Measurements from ENCODE around the gene GINS2.

Gene GINS2

DNA sequence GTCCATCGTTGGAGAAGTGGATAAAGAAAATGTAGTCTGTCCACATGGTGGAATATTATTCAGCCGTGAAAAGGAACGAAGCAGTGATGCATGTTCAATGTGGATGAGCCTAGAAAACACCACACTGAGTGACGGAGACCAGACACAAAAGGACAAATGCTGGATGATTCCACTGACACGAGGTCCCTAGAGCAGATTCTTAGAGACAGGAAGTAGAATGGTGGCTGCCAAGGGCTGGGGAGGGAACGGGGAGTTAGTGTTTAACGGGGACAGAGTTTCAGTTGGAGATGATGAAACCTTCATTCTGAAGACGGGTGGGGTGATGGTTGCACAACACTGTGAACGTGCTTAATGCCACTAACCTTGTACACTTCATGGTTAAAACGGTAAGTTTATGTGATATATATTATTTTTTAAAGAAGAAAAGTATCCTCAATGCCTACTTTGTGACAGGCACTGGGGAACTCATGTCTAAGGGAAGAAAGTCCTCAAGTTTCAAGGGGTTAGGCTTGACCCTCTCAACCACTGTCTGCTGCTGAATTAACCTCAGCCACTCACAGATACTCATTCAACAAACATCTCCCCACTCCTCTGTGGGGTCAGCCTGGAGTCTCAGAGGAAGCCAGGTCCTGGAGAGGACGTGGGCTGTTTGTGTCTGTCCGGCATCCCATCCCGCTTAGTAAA is 44.5 kb upstream of the GINS2 start:
- peaks cover 3% of the 10 kb centered on the region for H3K4me1 ChIP-seq (ENCODE audit: insufficient read depth, low read length, poor library complexity, severe bottlenecking)
- no peak overlapping the region for H3K4me3 ChIP-seq (ENCODE audit: low read length, poor library complexity, severe bottlenecking)
- no peaks in the 10 kb centered on the region for H3K79me2 ChIP-seq (ENCODE audit: insufficient read depth, low read length)
- H4K20me1 ChIP-seq (ENCODE audit: insufficient read depth, low read length, poor library complexity, severe bottlenecking) = no peaks in the 10 kb centered on the region
- H3K9ac ChIP-seq (ENCODE audit: low read depth, low read length, poor library complexity, severe bottlenecking) = no peak overlapping the region
- no peaks in the 10 kb centered on the region for H3K9me3 ChIP-seq (ENCODE audit: insufficient read depth, low read depth, low read length)
- H3F3A ChIP-seq (ENCODE audit: low read depth) = no peaks in the 10 kb centered on the region
- H3K4me2 ChIP-seq (ENCODE audit: low read depth, low read length, poor library complexity, severe bottlenecking) = no peak overlapping the region
- no peak for TF ChIP-seq EZH2phosphoT487 (IDR thresholded peaks at IDR 0.05; ENCODE audit: borderline replicate concordance)
- TF ChIP-seq, protein P1, sequence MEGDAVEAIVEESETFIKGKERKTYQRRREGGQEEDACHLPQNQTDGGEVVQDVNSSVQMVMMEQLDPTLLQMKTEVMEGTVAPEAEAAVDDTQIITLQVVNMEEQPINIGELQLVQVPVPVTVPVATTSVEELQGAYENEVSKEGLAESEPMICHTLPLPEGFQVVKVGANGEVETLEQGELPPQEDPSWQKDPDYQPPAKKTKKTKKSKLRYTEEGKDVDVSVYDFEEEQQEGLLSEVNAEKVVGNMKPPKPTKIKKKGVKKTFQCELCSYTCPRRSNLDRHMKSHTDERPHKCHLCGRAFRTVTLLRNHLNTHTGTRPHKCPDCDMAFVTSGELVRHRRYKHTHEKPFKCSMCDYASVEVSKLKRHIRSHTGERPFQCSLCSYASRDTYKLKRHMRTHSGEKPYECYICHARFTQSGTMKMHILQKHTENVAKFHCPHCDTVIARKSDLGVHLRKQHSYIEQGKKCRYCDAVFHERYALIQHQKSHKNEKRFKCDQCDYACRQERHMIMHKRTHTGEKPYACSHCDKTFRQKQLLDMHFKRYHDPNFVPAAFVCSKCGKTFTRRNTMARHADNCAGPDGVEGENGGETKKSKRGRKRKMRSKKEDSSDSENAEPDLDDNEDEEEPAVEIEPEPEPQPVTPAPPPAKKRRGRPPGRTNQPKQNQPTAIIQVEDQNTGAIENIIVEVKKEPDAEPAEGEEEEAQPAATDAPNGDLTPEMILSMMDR (conservative IDR thresholded peaks at IDR 0.05; ENCODE audit: low read length) = no peak
- H3K36me3 ChIP-seq (ENCODE audit: insufficient read depth, low read length) = no peaks in the 10 kb centered on the region
- H3K27me3 ChIP-seq (ENCODE audit: insufficient read depth, low read length, poor library complexity, severe bottlenecking) = no peaks in the 10 kb centered on the region
- no peaks in the 10 kb centered on the region for H3K9me2 ChIP-seq (replicated peaks; ENCODE audit: low read depth, low read length)
- no peak overlapping the region for H2AFZ ChIP-seq (ENCODE audit: low read length)

GRCh38 chr16:85731179-85731578 is 42.4 kb upstream of the GINS2 start:
- Histone ChIP-seq H4K20me1 (ENCODE audit: insufficient read depth, low read length, poor library complexity, severe bottlenecking) (no peaks in the 10 kb centered on the region), H3F3A (ENCODE audit: low read depth) (no peaks in the 10 kb centered on the region), H3K27me3 (ENCODE audit: insufficient read depth, low read length, poor library complexity, severe bottlenecking) (no peaks in the 10 kb centered on the region), H3K79me2 (ENCODE audit: insufficient read depth, low read length) (no peaks in the 10 kb centered on the region), H3K4me2 (ENCODE audit: low read depth, low read length, poor library complexity, severe bottlenecking) (no peak overlapping the region), H3K9me2 (replicated peaks; ENCODE audit: low read depth, low read length) (no peaks in the 10 kb centered on the region), H3K4me3 (ENCODE audit: low read length, poor library complexity, severe bottlenecking) (no peak overlapping the region), H3K36me3 (ENCODE audit: insufficient read depth, low read length) (no peaks in the 10 kb centered on the region), H3K4me1 (ENCODE audit: insufficient read depth, low read length, poor library complexity, severe bottlenecking) (peaks cover 3% of the 10 kb centered on the region), H3K9ac (ENCODE audit: low read depth, low read length, poor library complexity, severe bottlenecking) (no peak overlapping the region), H3K9me3 (ENCODE audit: insufficient read depth, low read depth, low read length) (no peaks in the 10 kb centered on the region), H2AFZ (ENCODE audit: low read length) (no peak overlapping the region)
- no peak for TF ChIP-seq EZH2phosphoT487 (IDR thresholded peaks at IDR 0.05; ENCODE audit: borderline replicate concordance)
- TF ChIP-seq, protein P1 (conservative IDR thresholded peaks at IDR 0.05; ENCODE audit: low read length) = no peak

GRCh38 chr16:85730186-85730465 is 41.4 kb upstream of the GINS2 start:
- H3K79me2 ChIP-seq (ENCODE audit: insufficient read depth, low read length) = no peaks in the 10 kb centered on the region
- no peaks in the 10 kb centered on the region for H3K27me3 ChIP-seq (ENCODE audit: insufficient read depth, low read length, poor library complexity, severe bottlenecking)
- H3K9me2 ChIP-seq (replicated peaks; ENCODE audit: low read depth, low read length) = no peaks in the 10 kb centered on the region
- no peaks in the 10 kb centered on the region for H3F3A ChIP-seq (ENCODE audit: low read depth)
- H3K4me3 ChIP-seq (ENCODE audit: low read length, poor library complexity, severe bottlenecking) = no peak overlapping the region
- H3K4me2 ChIP-seq (ENCODE audit: low read depth, low read length, poor library complexity, severe bottlenecking) = no peak overlapping the region
- TF ChIP-seq, protein P1 (conservative IDR thresholded peaks at IDR 0.05; ENCODE audit: low read length) = no peak
- TF ChIP-seq EZH2phosphoT487 (IDR thresholded peaks at IDR 0.05; ENCODE audit: borderline replicate concordance) = no peak
- no peak overlapping the region for H3K9ac ChIP-seq (ENCODE audit: low read depth, low read length, poor library complexity, severe bottlenecking)
- no peaks in the 10 kb centered on the region for H3K9me3 ChIP-seq (ENCODE audit: insufficient read depth, low read depth, low read length)
- H3K36me3 ChIP-seq (ENCODE audit: insufficient read depth, low read length) = no peaks in the 10 kb centered on the region
- H2AFZ ChIP-seq (ENCODE audit: low read length) = no peak overlapping the region
- no peaks in the 10 kb centered on the region for H4K20me1 ChIP-seq (ENCODE audit: insufficient read depth, low read length, poor library complexity, severe bottlenecking)
- H3K4me1 ChIP-seq (ENCODE audit: insufficient read depth, low read length, poor library complexity, severe bottlenecking) = peaks cover 1% of the 10 kb centered on the region
